Islet of Langerhans (tissue), 1 donor: Measurements from ENCODE around the gene RPP25.
"Not testable (repeated sequence)": the region's sequence is repeated elsewhere in the genome, so short reads cannot be mapped to it uniquely, and the experiment has no call there.

ENCODE experiments used
- FAIRE-seq: peaks from one replicate; lab custom pipeline; 2011; peaks lifted over from hg19 to GRCh38; lab: Jason Lieb, UNC

Gene RPP25

GRCh38 chr15:74962219-74962618 is 5.6 kb upstream of the RPP25 start:
- no peak for FAIRE-seq

- no peak for FAIRE-seq
Observed at GRCh38 chr15:74961616-74962015, 5.0 kb upstream of the RPP25 start.

GRCh38 chr15:74960995-74961588 is 4.5 kb upstream of the RPP25 start:
- FAIRE-seq, result no peak

GRCh38 chr15:74960286-74960685 is 3.7 kb upstream of the RPP25 start:
- FAIRE-seq, result no peak

- FAIRE-seq, result no peak
Observed at GRCh38 chr15:74959586-74959939, 3.0 kb upstream of the RPP25 start.

- no peak for FAIRE-seq
Observed at GRCh38 chr15:74958908-74959585, 2.5 kb upstream of the RPP25 start.

DNA sequence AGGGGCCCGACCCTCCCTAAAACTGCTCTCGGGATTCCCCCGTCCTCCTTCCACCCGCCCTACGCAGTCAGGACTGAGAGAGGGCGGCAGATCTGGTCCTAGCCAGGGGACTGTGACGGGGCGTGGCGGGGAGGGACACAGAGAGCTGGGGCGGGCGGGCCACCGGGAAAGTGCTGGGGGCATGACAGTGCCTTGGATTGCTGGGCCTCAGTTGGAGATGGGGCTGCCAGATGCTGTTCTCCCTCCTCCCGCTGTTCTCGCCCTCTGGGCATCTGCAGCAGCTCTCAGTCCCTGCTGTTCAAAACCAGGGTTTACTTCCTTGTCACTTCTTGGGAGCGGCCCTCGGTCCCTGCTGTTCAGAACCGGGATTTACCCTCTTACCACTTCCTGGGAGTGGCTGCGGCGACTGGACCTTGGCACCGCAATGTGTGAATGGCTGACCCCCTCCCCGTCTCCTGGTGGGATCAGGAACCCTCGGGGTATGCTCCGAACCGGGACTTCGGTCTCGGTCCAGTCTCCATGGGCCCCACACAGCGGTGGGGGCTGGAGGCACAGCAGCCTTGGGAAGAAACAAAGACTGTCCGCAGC is 1.8 kb upstream of the RPP25 start:
- FAIRE-seq, result no peak

DNA sequence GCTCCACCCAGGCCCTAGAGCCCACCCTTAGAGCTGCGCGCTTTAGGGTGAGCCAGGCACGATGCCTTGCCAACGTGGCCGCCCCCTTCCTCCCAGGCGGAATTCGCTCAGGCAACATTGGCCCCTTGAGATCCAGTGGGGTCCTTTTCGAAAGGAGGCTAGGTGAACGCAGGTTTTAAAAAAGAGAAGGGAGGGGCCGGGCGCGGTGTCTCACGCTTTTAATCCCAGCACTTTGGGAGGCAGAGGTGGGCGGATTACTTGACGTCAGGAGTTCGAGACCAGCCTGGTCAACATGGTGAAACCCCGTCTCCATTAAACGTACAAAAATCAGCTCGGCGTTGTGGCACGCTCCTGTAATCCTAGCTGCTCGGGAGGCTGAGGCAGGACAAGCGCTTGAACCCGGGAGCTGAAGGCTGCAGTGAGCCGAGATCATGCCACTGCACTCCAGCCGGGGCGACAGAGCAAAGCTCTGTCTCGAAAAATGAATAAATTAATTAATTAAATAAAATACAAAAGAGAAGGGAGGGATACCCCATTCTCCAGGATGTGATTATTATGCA is 984 bp upstream of the RPP25 start:
- FAIRE-seq, result no peak

DNA sequence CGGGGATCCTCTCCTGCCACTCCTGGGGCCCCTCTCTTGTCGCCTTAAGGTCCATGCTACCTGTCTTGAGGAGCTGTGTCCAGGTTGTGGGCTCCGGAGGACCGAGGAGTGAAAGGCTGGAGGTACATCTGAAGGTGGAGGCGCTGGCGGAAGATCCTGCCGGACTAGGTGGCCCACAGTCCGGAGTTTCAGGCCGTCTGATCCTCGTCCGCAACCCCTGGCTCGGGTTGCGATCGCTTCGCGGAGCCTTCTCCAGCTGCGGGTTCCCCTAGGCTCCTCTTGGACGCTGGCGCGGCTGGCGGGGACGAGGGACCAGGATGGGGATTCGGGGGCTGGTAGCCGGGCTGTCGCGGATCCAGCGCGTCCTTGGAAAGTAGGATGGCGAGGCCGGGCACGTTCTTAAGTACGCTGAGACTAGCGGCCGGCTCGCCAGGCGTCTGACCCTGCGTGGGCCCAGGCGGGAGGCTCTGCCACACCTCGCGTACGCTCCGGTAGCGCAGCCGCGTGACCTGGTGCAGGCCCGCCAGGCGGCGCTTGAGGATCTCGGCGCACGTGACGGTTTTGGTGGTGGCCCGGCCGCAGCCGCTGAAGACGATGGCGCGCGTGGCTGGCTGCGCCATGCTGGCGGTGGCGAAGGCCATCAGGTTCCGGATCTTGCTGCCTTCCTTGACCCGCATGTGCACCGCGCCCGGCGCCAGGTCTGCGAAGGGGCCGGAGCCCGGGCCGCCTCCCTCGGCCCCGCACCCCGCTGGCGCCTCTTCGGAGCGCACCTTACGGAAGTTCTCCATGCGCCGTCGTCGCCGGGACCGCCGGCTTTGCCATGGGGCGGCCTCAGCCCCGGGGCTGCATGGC is 550 bp downstream of the RPP25 start:
- FAIRE-seq, result no peak

DNA sequence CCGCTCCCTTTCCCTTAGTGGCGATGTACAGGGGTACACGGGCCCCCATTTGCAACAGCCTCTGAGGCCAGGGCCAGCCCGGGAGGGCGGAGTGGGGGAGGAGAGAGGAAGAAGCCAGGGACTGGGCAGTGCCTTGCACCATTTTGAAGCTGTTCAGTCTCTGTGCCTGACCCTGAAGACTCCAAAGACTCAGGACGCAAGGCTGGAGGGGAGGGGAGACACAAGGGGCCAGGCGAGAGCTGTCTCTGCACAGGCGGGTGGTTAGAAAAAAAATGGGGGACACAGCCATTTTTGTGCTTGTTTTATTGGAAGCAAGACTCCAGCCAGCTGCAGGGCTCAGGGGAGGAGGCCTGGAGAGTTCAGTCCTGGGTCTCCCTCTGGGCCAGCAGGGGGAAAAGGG is 1.6 kb downstream of the RPP25 start:
- FAIRE-seq, result no peak

DNA sequence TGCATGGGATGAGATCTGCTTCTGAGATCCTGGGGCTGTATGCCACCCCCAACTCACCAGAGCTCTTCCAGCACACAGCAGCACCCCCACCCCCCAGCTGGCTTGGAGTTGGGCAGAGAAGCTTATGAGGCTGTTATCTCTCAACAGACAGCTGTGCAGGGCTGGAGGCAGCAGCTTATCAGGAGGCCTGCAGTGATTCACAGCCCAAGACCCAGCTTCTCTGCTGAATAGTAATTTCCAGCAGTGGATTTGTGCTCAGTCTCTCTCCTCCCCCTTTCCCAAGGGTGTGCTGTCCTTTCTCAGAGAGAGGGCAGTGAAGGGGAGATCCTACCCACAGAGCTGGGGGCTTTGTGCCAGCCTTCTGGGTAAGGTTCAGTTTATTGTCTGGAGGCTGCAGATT is 2.1 kb downstream of the RPP25 start:
- no peak for FAIRE-seq

GRCh38 chr15:74951006-74951405 is 5.6 kb downstream of the RPP25 start:
- no peak for FAIRE-seq

GRCh38 chr15:74950078-74950908 is 6.3 kb downstream of the RPP25 start:
- FAIRE-seq, result no peak

DNA sequence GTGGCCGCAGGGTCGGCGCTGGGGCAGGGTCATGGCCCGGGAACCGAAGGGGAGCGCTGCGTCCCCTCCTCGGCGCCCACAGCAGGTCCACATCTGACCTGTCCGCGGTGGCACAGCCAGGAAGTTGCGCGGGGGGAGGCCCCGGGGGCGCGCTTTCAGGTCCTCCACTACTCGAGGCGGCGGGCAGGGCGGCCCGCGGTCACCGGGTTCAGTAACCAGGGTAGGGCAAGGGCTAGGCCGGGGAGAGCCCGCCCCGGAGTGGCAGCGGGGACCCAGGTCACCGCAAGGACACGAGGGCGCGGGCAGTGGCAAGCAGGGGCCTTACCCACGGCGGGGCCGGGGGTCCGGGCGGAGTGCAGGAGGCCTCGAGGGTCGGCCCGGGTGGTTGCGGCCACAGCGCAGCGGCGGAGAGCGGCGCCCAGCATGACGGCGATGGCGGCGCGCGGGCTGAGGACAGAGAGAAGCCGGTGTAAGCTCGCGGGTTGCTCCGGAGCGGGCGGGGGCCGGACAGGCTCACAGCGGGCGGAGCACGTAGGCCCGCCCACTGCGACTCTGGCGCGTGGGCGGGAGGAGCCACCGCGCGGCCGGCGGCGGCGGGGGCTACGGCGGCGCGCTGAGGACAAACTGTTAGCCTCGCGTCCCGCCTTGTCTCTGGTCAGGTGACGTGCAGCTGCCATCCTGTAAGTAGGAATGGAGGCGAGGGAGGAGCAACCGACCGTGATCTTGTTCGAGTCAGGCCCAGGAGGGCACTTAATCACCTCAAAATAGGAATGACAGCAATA is 18.8 kb downstream of the RPP25 start, which contains the start of gene COX5A:
COX5A (minus strand) TSS at position 484 of the 782 bp plus-strand sequence; CDS start at position 425, 59 bp downstream.
- no peak for FAIRE-seq

DNA sequence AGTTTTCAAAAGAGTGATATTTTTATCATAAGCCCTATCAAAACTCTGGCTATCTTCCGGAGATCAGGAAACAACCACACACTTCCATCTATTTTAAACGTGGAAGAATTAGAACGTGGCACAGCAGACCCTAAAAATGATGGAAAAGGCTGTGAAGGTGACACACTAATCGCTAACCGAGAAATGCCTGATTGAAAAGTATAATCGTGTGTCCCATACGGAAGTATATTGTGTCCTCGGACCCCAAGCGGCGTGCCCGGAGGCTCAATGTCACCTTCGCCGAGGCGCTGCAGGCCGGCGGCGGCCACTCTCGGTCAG is 19.3 kb downstream of the RPP25 start:
- no peak for FAIRE-seq

- not testable (repeated sequence) for FAIRE-seq
Observed at GRCh38 chr15:74935193-74935592, 21.4 kb downstream of the RPP25 start.

- no peak for FAIRE-seq
Observed at GRCh38 chr15:74933573-74933972, 23.0 kb downstream of the RPP25 start.

- no peak for FAIRE-seq
Observed at GRCh38 chr15:74928771-74929198, 27.8 kb downstream of the RPP25 start.

DNA sequence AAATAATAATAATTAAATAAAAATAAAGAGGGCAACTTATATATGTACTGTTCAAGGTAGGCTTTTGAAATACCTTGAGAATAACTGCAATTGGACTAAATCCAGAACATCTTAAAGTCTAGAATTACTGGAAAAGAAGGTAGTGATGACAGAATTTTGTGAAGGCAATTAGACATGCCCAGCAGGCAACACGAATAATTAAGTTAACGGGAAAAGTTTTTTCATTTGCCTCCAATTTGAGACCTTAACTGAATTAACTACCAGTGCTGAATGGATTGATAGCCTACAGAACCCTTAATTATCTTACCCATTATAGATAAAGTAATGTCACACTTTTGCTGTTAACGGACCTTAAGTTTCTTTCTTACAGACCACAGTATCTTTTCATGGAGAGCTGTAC is 32.0 kb downstream of the RPP25 start:
- FAIRE-seq, result no peak

GRCh38 chr15:74920456-74920855 is 36.1 kb downstream of the RPP25 start:
- FAIRE-seq, result no peak

DNA sequence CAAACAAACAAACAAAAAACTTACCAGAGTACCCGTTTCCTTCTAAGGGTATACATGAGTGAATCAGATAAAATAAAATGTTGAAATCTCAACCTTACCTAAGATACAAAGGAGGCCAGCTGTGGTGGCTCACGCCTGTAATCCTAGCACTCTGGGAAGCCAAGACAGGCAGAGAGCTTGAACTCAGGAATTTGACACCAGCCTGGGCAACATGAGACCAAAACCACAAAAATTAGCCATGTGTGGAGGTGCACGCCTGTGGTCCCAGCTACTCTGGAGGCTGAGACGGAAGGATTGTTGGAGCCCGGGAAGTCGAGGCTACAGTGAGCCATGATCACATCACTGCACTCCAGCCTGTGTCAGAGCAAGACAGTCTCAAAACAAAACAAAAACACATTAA is 38.9 kb downstream of the RPP25 start:
- FAIRE-seq, result no peak
